ENCODE measurements around the gene GULP1.
"Not testable (repeated sequence)": the region's sequence is repeated elsewhere in the genome, so short reads cannot be mapped to it uniquely, and the experiment has no call there.

- TF ChIP-seq POLR2A (IDR thresholded peaks at IDR 0.05; ENCODE audit: low read length); GATA1 (IDR thresholded peaks at IDR 0.05; ENCODE audit: low read depth, low read length): not testable (repeated sequence)
These were observed 7.4 kb upstream of the GULP1 start for GRCh38 chr2:188284251-188284650.

All from erythroblast (primary cell).